RWPE1 (cell line): ENCODE measurements around the gene GJA1.

Experiments
- CTCF ChIA-PET: fragments of 350-600 bp; sonication (Branson Sonifier 250); formaldehyde crosslinking; extraction: SDS; loops from one replicate; lab custom pipeline; 2021; lab: Yijun Ruan, JAX
- POLR2A ChIA-PET: fragments of 400-600 bp; formaldehyde crosslinking; extraction: SDS; loops from one replicate; lab custom pipeline; 2020; ENCODE audit warnings: antibody characterized with exemption; ENCODE audit not compliant: low non-redundant PET; lab: Yijun Ruan, JAX
- DNase-seq: peaks from one replicate; pipeline ENCODE4 v3.0.0; 2012; ENCODE audit warnings: low spot score
- H3K27ac ChIP-seq: fragments of 450-650 bp; 2 replicates; pipeline ENCODE4 v1.5.1; 2017
- TF ChIP-seq, protein P1 (sequence below): fragments of 450-650 bp; conservative IDR thresholded peaks from 2 replicates; pipeline ENCODE4 v1.5.1; 2017; ENCODE audit warnings: low read depth, mild to moderate bottlenecking

The GJA1 gene

DNA sequence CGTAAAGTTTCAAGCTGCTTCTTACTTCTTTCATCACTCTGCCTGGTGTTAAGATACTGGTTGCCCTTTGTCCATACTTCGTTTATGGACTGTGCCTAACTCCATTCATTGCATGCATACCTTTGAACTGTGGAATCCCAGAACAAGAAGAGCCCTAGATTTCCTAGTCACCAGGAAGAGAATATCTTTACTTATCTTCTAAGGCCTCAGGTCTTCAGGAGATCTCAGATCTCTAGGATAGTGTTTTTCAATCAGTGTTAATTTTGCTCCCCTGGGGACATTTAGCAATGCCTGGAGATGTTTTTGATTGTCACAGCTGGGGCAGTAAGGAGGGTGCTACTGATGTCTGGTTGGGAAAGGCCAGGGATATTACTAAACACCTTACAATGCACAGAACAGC lies 35.5 kb upstream of the GJA1 start:
- CTCF ChIA-PET, result interaction anchor here (0.6 to 1.4 kb wide), 4 partner anchors 45 to 821 kb away, joined by 3 to 8 read pairs (median 3); no protein-coding TSS in a partner anchor
- POLR2A ChIA-PET, result no interaction called here
- no peak overlapping the region for H3K27ac ChIP-seq
- DNase-seq, result no peak
- TF ChIP-seq, protein P1, sequence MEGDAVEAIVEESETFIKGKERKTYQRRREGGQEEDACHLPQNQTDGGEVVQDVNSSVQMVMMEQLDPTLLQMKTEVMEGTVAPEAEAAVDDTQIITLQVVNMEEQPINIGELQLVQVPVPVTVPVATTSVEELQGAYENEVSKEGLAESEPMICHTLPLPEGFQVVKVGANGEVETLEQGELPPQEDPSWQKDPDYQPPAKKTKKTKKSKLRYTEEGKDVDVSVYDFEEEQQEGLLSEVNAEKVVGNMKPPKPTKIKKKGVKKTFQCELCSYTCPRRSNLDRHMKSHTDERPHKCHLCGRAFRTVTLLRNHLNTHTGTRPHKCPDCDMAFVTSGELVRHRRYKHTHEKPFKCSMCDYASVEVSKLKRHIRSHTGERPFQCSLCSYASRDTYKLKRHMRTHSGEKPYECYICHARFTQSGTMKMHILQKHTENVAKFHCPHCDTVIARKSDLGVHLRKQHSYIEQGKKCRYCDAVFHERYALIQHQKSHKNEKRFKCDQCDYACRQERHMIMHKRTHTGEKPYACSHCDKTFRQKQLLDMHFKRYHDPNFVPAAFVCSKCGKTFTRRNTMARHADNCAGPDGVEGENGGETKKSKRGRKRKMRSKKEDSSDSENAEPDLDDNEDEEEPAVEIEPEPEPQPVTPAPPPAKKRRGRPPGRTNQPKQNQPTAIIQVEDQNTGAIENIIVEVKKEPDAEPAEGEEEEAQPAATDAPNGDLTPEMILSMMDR, result no peak

GRCh38 chr6:121403964-121404363 lies 31.5 kb upstream of the GJA1 start:
- ChIA-PET POLR2A (no interaction called here), CTCF (no interaction called here)
- no peak overlapping the region for H3K27ac ChIP-seq
- TF ChIP-seq, protein P1, result no peak
- no peak for DNase-seq

- ChIA-PET CTCF (interaction anchor here (0.7 kb wide), 1 partner anchor 298 kb away, joined by 3 read pairs; no protein-coding TSS in a partner anchor), POLR2A (no interaction called here)
- no peak for DNase-seq
- TF ChIP-seq, protein P1, result no peak
- no peak overlapping the region for H3K27ac ChIP-seq
Measured at GRCh38 chr6:121405306-121405705, 30.1 kb upstream of the GJA1 start.

- DNase-seq, result no peak
- CTCF ChIA-PET, result no interaction called here
- H3K27ac ChIP-seq, result no peak overlapping the region
- TF ChIP-seq, protein P1, result no peak
- POLR2A ChIA-PET, result no interaction called here
Measured at GRCh38 chr6:121408321-121408720, 27.1 kb upstream of the GJA1 start.

DNA sequence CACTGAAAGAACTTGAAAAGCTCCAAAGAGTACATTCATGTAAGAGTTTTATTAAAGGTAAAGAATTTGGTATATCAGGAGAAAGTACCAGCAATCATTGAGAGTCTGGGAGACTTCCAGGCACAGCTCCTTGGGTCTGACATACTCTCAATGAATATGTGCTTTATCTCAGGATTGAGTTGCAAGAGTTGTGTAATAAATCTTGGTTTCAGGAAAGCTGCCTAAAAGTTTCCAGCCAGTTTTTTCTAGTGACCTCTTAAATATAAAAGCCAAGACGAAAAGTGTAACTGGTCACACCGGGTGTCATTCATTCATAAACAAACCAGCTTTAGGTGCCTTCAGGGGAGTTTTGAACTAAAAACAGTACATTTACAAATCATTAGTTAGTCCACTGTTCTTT lies 21.6 kb upstream of the GJA1 start:
- no peak overlapping the region for H3K27ac ChIP-seq
- no peak for DNase-seq
- POLR2A ChIA-PET, result no interaction called here
- CTCF ChIA-PET, result no interaction called here
- TF ChIP-seq, protein P1, result no peak

DNA sequence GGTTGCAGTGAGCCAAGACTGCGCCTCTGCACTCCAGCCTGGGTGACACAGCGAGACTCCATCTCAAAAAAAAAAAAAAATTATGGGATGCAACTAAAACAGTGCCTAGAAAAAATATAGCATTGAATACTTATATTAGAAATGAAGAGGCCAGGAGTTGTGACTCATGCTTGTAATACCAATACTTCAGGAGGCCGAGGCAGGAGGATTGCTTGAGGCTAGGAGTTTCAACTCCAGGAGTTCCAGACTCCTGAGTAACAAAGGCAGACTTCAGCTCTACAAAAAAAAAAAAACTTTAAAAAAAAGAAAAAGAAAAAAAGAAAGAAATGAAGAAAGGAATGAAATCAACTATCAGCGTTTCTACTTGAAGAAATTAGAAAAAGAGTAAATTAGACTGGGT lies 17.1 kb upstream of the GJA1 start:
- no peak overlapping the region for H3K27ac ChIP-seq
- TF ChIP-seq, protein P1, result no peak
- DNase-seq, result no peak
- ChIA-PET CTCF (no interaction called here), POLR2A (no interaction called here)
